ENCODE data around the gene KRT24.
"Not testable (repeated sequence)": the region's sequence is repeated elsewhere in the genome, so short reads cannot be mapped to it uniquely, and the experiment has no call there.

KRT24 gene
- total RNA-seq: 0 reads per million in 4 donors

DNA sequence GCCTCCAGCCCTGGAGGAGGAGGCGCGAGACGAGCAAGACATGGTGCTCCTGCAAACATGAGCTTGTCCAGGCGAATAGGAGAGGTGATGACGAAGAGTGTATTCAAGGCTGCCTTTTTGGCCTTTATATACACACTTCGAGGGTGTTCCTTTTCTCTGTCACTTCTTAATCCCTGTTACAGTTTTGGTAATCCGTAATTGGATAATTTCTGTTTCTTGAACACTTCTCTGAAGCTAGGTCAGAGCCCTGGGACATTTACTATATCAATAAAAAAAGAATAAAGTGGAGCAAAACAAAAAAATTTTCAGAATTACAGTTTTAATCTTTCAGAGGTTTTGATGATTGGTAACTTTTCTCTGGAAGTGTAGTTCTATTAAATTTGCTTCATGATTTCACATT lies at the start of gene KRT24:
Gene KRT24 (minus strand): TSS at position 101 of the 400 bp plus-strand sequence. CDS start 59 bp downstream, at position 42.
- no peak for DNase-seq

DNA sequence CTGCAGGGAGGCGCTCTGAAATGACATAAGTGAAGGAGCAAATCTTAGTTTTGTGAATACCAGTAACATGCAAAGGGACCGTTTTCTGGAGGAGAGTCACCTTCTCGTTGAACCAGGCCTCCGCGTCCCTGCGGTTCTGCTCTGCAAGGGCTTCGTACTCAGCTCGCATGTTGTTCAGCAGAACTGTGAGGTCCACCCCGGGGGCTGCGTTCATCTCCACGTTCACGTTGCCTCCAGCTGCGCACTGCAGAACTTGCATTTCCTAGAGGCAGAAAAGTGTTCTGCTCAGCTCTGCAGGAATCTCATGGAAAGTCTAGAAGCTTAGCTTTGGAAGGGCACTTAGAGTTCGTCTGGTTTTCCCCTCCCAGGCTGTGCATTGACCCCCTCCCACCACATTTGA lies 47.5 kb upstream of the KRT24 start:
- no peak for DNase-seq

DNA sequence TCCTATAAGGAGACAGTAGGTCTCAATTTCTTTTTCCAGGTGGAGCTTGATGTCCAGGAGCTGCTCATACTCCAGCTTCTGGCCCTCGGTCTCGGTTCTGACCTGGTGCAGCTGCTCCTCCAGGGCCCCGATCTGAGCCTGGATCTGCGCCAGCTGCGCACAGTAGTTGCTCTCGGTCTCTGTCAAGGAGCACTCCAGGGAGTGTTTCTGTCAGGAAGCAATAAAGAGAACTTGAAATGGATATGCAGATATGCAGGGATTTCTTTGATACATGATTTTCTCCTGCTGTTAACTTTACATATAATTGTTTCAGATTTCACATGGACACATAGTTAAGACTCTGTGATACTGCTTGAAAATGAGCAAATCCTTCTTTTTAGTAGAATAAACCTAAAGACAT lies 46.8 kb upstream of the KRT24 start:
- DNase-seq: no peak

- DNase-seq: not testable (repeated sequence)
These were observed 45.1 kb upstream of the KRT24 start for GRCh38 chr17:40748666-40749065.

- no peak for DNase-seq
These were observed 35.0 kb upstream of the KRT24 start for GRCh38 chr17:40738553-40738952.

- DNase-seq: no peak
These were observed 31.5 kb upstream of the KRT24 start for GRCh38 chr17:40735016-40735415.

GRCh38 chr17:40734018-40734417 lies 30.5 kb upstream of the KRT24 start:
- no peak for DNase-seq

GRCh38 chr17:40730970-40731369 lies 27.4 kb upstream of the KRT24 start:
- DNase-seq: no peak

DNA sequence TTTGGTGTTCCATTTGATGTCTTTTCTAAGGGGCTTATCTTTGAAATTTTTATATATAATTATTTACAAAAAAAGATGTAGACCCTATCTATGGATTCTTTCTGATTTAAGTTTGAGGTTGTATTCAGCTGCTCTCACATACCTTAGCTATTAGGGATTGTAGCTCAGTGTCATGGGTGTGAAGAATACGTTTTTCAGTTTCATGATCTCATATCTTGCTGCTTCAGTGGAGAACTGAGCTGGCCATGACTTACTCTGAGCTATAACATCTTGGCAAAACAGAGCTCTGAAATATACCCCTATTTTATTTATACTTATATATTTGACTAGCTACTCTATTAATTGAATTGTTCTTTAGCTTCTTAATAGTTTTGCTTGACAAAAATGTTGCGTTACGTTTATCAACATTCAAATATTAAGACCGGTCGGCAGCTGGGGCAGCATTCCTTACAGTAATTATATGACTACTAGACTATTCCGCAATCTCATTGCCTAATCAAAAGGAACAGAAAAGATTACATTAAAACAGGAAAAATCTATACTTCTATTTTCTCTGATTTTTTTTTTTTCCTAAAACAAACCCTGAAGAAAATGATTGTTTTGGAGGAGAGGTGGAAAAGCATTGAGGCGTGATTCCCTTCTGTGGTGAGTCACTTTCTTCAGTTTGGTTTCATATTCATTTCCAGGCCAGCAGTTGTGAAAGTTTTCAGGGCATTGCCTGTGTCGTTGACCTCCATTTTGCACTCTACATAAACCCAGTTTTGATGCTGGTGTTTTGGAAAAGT lies 24.1 kb upstream of the KRT24 start:
- no peak for DNase-seq

DNA sequence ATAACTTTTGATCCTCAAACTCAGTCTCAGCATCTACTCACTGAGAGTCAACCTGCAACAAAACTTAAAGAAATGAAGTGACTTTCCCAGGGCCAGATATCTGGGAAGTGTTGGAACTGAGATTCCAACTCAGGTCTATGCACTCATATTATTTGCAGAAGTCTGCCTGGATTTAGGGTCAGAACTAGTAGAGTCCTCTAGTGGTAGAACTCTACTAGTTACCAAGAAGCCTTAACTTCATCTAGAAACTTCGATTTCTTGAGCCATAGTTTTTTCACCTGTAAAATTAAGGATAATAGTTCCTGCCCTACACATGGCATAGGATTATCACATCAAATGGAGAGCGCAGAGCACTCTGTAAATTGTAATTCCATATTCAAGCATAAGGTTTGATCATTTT lies 23.4 kb upstream of the KRT24 start:
- DNase-seq: no peak

- DNase-seq: no peak
These were observed 21.1 kb upstream of the KRT24 start for GRCh38 chr17:40724656-40725055.

DNA sequence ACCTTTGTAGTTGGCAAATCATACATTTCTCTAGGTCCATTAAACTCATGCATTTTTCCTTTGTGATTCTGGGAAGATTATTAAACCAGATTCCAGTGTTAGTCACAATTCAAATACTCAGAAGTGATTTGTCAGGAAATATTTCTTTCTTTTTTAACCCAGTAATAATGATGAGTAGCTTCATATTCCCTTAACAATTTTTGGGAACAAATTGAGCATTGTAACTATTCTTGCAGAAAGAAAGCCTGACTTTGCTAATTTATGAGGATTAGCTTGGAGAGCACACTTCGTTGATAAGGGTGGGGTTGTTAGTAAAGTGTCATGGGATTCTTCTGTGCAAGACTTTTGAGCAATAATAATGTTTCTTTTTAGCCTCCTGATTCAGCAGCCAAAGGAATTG lies 18.7 kb upstream of the KRT24 start:
- no peak for DNase-seq

- DNase-seq: no peak
These were observed 17.3 kb upstream of the KRT24 start for GRCh38 chr17:40720899-40721298.

DNA sequence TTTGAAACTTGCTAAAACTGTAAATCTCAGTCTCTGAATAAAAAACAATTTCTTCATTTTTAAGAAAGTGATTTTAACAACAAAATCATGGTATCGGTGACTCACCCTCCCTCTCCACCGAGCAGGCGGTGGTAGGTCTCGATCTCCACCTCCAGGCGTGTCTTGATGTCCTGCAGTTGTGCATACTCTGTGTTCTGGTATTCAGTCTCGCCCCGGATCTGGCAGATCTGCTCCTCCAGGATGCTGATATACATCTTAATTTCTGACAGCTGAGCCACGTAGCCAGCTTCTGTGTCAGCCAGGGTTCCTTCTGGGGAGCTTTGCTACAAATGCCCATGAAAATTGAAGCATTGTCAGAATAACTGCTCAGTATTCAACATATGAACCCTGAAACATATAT lies 15.4 kb upstream of the KRT24 start:
- no peak for DNase-seq

DNA sequence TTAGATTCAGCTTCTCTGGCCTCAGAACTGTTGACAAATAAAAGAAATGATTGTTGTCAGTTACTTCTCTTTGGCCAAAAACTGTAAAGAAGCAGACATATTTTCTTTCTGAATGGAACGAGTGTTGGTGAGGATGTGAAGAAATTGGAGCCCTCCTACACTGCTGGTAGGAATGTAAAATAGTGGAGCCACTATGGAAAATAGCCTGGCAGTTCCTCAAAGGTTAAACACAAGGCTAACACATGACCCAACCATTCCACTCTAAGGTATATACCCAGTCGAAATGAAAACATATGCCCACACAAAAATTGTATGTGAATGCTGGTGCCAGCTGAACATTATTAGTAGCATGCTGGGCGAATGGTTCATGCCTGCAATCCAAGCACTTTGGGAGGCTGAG lies 14.2 kb upstream of the KRT24 start:
- DNase-seq: no peak

DNA sequence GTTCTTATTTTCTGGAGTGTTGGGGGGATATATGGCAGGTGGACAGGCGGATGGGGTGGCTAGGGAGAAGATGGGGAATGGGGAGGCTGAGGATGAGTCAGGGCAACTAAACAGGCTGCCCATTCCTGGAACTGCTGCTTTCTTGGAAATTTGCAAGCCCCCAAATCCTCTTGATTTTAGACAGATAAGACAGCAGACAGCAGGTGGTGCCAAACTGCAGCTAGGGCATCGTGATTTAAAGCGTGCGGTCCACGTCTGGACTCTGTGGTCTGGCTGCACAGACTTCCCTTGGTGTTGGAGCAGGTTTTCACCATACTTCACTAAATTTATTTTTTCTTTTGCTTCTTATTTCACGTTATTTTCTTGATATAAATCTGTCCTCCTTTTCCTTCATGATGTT lies 10.9 kb upstream of the KRT24 start:
- DNase-seq: no peak

- DNase-seq: no peak
These were observed 4.2 kb upstream of the KRT24 start for GRCh38 chr17:40707745-40708144.

GRCh38 chr17:40705584-40705983 lies 2.0 kb upstream of the KRT24 start:
- DNase-seq: no peak

GRCh38 chr17:40702271-40702670 lies 1.3 kb downstream of the KRT24 start:
- DNase-seq: no peak

GRCh38 chr17:40699853-40700252 lies 3.7 kb downstream of the KRT24 start:
- no peak for DNase-seq

DNA sequence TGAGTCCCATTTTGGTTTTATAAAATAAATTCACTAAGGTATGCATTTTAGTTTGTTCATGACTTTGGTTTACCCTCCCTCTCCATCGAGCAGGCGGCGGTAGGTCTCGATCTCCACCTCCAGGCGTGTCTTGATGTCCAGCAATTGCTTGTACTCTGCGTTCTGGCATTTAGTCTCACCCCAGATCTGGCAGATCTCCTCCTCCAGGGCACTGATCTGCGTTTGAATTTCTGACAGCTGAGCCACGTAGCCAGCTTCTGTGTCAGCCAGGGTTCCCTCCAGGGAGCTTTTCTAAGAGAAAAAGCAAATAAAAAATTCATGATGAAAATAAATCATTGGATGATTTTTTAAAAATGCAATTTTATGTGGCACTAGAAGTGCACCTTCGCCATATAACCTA lies 4.2 kb downstream of the KRT24 start:
- DNase-seq: no peak

DNA sequence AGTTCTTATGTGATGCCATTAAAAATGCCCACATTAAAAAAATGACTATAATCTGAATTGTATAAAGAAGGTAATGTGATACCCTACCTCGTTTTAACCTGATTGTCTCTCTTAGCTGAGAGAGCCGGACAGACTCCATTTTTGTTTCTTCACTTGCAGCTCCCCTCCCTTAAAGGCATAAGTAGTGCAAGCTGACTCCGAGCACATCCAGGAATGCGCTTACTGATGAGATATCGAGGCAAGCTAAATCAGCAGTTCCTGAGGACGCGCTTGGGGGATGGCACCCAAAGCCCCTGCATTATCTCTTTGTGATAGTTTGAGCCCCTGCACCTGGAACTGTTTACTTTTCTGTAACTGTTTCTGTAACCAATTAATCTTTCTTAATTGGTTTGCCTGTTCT lies 6.3 kb downstream of the KRT24 start:
- DNase-seq: no peak

GRCh38 chr17:40696651-40697072 lies 6.9 kb downstream of the KRT24 start:
- no peak for DNase-seq

DNA sequence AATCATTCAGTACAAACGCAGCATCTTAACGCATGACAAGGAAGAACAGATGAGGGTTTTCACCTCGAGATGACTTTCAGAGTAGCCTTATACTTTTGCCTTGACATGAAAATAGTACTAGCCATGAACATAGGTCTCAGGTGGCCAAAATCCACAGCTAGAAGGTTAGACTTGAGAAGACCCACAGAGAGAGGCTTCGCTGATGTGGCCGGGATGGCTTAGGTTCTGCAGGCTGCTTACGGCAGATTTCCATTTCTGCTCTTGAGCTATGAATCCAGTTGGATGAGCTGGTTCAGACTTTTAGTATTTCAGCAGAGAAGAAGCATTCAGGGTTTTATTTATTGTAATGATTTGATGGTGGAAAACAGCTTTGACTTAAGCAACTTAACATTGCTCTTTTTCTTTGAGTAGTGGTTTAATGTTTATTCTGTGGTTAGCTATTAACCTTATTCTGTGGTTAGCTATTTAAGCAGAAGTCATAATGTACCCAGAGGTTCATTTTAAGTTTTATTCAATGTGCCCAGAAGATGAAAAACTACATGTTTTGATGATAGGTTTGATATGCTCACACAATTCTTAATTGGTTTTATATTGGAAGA lies 7.6 kb downstream of the KRT24 start:
- no peak for DNase-seq

DNA sequence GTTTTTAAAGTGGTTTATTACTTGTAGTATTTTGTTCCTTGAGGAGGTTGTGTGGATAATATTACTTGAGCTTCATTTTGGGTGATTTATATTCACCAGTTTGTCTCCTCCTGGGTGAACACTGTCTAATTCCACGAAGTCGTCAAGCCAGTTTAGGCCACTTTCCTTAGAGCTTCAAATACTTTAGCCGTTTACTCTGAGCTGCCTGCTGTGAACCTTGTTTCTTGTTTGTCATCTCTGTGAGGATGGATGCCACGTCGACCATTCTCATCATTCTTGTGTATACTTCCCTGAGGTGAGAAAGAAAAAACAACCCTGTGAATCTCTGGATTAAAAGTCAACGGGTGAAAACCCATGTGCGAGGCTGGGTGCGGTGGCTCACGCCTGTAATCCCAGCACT lies 9.0 kb downstream of the KRT24 start:
- no peak for DNase-seq

Data from T-helper 1 cell (primary cell).